ENCODE measurements around the gene ZNF619.

ZNF619 gene

DNA sequence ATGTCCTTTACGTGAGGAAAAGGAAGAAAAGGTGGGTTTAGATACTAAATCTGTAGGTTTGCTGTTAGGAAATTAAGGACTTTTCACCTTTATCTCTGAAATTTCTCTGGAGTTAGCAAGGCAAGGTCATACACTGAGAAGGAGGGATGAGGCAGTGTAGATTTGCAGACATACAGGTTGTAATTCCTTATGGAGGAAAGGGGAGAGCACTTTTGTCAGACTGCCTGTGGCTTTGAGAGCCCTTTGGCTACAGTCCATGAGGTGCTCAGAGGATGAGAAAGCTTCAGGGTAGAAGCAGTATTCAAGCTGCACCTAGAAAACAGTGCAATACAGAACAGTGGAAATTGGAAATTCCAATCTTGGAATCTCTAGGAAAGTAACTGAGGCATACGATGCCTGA lies 11.5 kb upstream of the ZNF619 start:
- DNase-seq, result peak; percentile 1

DNA sequence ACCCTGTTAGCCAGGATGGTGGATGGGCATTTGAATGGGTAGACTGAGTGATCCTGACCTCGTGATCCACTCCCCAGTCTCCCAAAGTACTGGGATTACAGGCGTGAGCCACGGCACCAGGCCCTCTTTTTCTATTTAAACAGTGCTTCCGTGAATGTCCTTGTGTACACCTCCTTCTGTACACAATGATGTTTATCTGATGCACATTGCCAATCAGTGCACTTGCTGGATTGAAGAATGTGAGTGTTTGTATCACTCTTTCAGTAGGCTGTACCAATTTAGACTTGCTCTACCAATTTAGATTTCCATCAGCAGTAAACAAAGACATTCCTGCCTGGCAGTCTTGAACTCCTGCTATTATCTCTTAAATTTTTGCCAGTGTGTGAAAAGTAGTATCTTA lies 8.9 kb upstream of the ZNF619 start:
- peak; percentile 71 for DNase-seq

- DNase-seq, result no peak
Observed at GRCh38 chr3:40470701-40471100, 6.2 kb upstream of the ZNF619 start.

GRCh38 chr3:40477666-40478065 lies 744 bp downstream of the ZNF619 start:
- no peak for DNase-seq

DNA sequence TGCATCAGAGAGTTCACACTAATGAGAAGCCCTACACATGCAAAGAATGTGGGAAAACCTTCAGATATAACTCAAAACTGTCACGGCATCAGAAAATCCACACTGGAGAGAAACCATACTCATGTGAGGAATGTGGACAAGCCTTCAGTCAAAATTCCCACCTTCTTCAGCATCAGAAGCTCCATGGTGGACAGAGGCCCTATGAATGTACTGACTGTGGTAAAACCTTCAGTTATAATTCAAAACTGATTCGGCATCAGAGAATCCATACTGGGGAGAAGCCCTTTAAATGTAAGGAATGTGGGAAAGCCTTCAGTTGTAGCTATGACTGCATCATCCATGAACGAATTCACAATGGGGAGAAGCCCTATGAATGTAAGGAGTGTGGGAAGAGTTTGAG lies 10.2 kb downstream of the ZNF619 start:
- no peak for DNase-seq

DNA sequence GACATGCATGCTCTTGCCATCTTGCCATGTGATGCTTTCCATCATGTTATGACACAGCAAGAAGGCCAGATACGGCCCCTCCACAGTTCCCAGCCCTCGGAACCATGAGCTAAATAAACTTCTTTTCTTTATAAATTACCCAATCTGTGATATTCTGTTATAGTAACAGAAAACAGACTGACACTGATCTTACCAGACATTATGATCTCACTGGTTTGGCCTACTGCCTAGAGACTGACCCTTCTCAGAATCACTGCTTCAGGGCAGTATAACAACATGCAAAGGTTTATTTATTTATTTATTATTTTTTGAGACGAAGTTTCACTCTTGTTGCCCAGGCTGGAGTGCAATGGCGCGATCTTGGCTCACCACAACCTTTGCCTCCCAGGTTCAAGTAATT lies 14.0 kb downstream of the ZNF619 start:
- DNase-seq, result no peak

- no peak for DNase-seq
Observed at GRCh38 chr3:40494698-40495097, 17.8 kb downstream of the ZNF619 start.

DNA sequence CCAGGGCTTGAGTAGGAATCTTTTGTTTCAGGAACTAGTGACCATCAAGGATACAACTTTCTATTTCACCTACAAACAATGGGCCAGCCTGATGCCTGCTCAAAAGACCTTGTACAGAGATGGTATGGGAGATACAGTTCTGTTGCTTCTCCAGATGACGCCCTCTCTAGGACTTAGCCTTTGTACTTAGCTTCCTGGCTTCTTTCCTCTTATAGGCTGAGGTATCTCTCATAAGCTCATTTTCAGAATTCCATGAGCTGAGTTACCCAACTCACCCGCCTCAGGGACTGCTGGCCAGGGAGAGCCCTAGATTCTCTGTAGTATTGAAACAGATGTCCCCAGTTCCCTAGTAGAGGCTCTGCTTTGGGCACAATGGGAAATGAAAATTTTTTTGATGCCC lies 20.4 kb downstream of the ZNF619 start:
- no peak for DNase-seq

GRCh38 chr3:40499952-40500351 lies 23.0 kb downstream of the ZNF619 start:
- no peak for DNase-seq

DNA sequence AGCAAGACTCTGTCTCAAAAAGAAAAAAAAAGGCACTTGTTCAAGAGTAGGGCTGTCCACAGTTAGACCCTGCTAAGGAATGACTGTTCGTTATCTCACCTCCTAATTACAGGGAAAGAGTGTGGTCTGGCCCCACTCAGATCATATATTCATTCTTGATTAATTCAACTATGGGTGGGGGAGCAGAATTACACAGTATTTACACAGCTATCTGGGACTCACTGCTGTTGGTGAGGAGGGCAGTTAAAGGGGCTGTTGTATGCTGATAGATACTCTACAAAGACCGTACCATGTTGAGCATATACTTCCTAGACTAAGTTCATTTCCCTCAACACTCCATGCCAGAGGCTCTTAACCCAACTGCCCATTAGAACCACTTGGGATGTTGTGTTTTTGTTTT lies 25.1 kb downstream of the ZNF619 start:
- no peak for DNase-seq

- peak; percentile 16 for DNase-seq
Observed at GRCh38 chr3:40504636-40505430, 27.9 kb downstream of the ZNF619 start.

GRCh38 chr3:40505599-40506462 lies 28.9 kb downstream of the ZNF619 start, which contains the start of gene ZNF620:
TSS of gene ZNF620 (plus strand) at chr3:40506039. CDS start at chr3:40506353, 314 bp downstream.
- DNase-seq, result peak; percentile 85

- DNase-seq, result no peak
Observed at GRCh38 chr3:40511031-40511718, 34.3 kb downstream of the ZNF619 start.

DNA sequence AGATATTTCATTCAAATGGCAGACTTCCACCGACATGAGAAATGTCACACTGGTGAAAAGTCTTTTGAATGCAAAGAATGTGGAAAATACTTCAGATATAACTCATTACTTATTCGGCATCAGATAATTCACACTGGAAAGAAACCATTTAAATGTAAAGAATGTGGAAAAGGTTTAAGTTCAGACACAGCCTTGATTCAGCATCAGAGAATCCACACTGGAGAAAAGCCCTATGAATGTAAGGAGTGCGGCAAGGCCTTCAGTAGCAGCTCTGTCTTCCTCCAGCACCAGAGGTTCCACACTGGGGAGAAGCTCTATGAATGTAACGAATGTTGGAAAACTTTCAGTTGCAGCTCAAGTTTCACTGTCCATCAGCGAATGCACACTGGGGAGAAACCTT lies 39.3 kb downstream of the ZNF619 start:
- DNase-seq, result no peak

GRCh38 chr3:40518067-40518466 lies 41.1 kb downstream of the ZNF619 start:
- no peak for DNase-seq

- DNase-seq, result no peak
Observed at GRCh38 chr3:40518848-40519247, 41.9 kb downstream of the ZNF619 start.

DNA sequence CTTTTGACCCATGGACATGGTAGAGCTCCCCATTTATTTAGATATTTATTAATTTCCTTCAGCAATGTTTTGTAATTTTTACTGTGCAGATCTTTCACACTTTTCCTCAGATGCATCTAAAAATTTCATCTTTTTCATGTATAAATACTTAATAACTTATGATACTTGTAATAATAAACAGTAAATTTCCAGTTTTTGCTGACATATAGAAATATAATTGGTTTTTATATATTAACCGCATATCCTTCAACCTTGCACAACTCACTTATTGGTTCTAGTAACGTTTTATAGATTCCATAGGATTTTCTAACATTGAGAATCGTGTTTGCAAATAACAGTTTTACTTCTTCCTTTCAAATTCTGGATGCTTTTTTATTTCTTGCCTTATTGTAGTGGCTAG lies 44.3 kb downstream of the ZNF619 start:
- DNase-seq, result no peak

GRCh38 chr3:40523781-40524180 lies 46.9 kb downstream of the ZNF619 start:
- DNase-seq, result peak; percentile 42

DNA sequence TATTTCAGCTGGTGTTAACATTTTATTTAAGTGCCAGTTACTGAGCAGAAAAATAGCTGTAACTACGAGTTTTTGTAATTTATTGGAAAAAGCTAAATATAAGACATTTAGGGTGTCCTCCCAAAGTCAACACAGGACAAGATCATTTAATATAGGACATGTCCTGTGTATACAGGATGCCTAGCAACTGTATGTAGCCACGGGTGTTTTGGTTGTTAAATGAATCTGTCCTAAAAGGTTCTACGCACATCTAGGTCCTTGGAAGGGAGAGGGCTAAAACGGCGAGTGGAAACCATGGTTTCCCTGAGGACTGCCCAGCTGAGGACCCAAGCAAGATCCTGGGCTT lies 47.3 kb downstream of the ZNF619 start:
- DNase-seq, result no peak

GRCh38 chr3:40524568-40525285 lies 47.8 kb downstream of the ZNF619 start, which contains the start of gene ZNF621:
TSS of gene ZNF621 (plus strand) at chr3:40524960. CDS start at chr3:40525841, 881 bp downstream.
- DNase-seq, result peak; percentile 85

DNA sequence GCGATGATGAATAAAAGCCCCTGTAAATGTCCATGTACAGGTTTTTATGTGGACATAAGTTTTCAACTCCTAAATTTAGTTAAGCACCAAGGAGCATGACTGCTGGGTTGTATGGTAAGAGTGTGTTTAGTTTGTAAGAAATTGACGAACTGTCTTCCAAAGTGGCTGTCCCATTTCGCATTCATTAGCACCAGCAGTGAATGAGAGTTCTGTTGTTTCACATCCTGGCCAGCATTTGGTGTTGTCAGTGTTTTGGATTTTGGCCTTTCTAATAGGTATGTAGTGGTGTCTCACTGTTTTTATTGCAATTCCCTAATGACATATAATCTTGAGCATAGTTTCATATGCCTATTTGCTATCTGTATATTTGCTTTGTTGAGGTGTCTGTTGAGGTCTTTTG lies 51.5 kb downstream of the ZNF619 start:
- DNase-seq, result no peak

GRCh38 chr3:40532252-40532651 lies 55.3 kb downstream of the ZNF619 start:
- no peak for DNase-seq

GRCh38 chr3:40534283-40534682 lies 57.4 kb downstream of the ZNF619 start:
- no peak for DNase-seq
